ENCODE measurements around the gene PKP4. TPM values are rescaled to one million over a fixed set of nuclear protein-coding genes. Genes with fewer than 3 reads are reported as not detected.

PKP4 gene
- total and polyA plus RNA-seq, 4 donors: 21.5 to 96.4 (median 32.8) TPM

GRCh38 chr2:158616480-158617000, 159.8 kb downstream of the PKP4 start:
- WGBS, 2 donors: 86 to 92% methylated on average over 3 of the region's 3 CpGs
- no peak for TF ChIP-seq CTCF (IDR thresholded peaks at IDR 0.05; ENCODE audit: control extremely low read depth, extremely low read depth)
- Histone ChIP-seq H3K4me3 (no peak overlapping the region), H3K4me1 (ENCODE audit: control insufficient read depth in 5 of 5, insufficient read depth in 5 of 5, low read length in 5 of 5) (no peaks in the 10 kb centered on the region), H3K27me3 (ENCODE audit: control insufficient read depth in 3 of 3, insufficient read depth in 3 of 3, low read length in 2 of 3) (no peaks in the 10 kb centered on the region), H3K36me3 (ENCODE audit: control insufficient read depth in 4 of 4, insufficient read depth in 4 of 4, low read length in 4 of 4) (peaks cover 0 to 8% (median 5%) of the 10 kb centered on the region in 4 donors), H3K27ac (ENCODE audit: low read depth in 1 of 2, low read length in 1 of 2) (no peak overlapping the region), H3K9ac (ENCODE audit: insufficient read depth in 1 of 2, low read length in 2 of 2) (no peak overlapping the region), H3K9me3 (ENCODE audit: control insufficient read depth in 4 of 4, insufficient read depth in 3 of 4, low read length in 3 of 4) (no peaks in the 10 kb centered on the region)
- no peak for DNase-seq
- ATAC-seq (ENCODE audit: insufficient read depth, low FRiP score): no peak

GRCh38 chr2:158618891-158619490, 162.2 kb downstream of the PKP4 start:
- H3K27me3 ChIP-seq (ENCODE audit: control insufficient read depth in 3 of 3, insufficient read depth in 3 of 3, low read length in 2 of 3): no peaks in the 10 kb centered on the region
- no peaks in the 10 kb centered on the region for H3K4me1 ChIP-seq (ENCODE audit: control insufficient read depth in 5 of 5, insufficient read depth in 5 of 5, low read length in 5 of 5)
- H3K4me3 ChIP-seq: no peak overlapping the region
- no peak for DNase-seq
- 77 to 84% methylated on average over 4 of the region's 4 CpGs for WGBS, 2 donors
- no peak overlapping the region for H3K27ac ChIP-seq (ENCODE audit: low read depth in 1 of 2, low read length in 1 of 2)
- no peak overlapping the region for H3K9ac ChIP-seq (ENCODE audit: insufficient read depth in 1 of 2, low read length in 2 of 2)
- ATAC-seq (ENCODE audit: insufficient read depth, low FRiP score): no peak
- peaks cover 0 to 24% (median 13%) of the 10 kb centered on the region in 4 donors for H3K36me3 ChIP-seq (ENCODE audit: control insufficient read depth in 4 of 4, insufficient read depth in 4 of 4, low read length in 4 of 4)
- no peaks in the 10 kb centered on the region for H3K9me3 ChIP-seq (ENCODE audit: control insufficient read depth in 4 of 4, insufficient read depth in 3 of 4, low read length in 3 of 4)
- no peak for TF ChIP-seq CTCF (IDR thresholded peaks at IDR 0.05; ENCODE audit: control extremely low read depth, extremely low read depth)

GRCh38 chr2:158619496-158619895, 162.7 kb downstream of the PKP4 start:
- ATAC-seq (ENCODE audit: insufficient read depth, low FRiP score): no peak
- H3K9ac ChIP-seq (ENCODE audit: insufficient read depth in 1 of 2, low read length in 2 of 2): no peak overlapping the region
- 93 to 98% methylated on average over 2 of the region's 2 CpGs for WGBS, 2 donors

More at GRCh38 chr2:158619496-158619895, 162.7 kb downstream of the PKP4 start:
- Histone ChIP-seq H3K4me3 (no peak overlapping the region), H3K4me1 (ENCODE audit: control insufficient read depth in 5 of 5, insufficient read depth in 5 of 5, low read length in 5 of 5) (no peaks in the 10 kb centered on the region), H3K27ac (ENCODE audit: low read depth in 1 of 2, low read length in 1 of 2) (no peak overlapping the region), H3K27me3 (ENCODE audit: control insufficient read depth in 3 of 3, insufficient read depth in 3 of 3, low read length in 2 of 3) (no peaks in the 10 kb centered on the region), H3K9me3 (ENCODE audit: control insufficient read depth in 4 of 4, insufficient read depth in 3 of 4, low read length in 3 of 4) (no peaks in the 10 kb centered on the region), H3K36me3 (ENCODE audit: control insufficient read depth in 4 of 4, insufficient read depth in 4 of 4, low read length in 4 of 4) (peaks cover 0 to 24% (median 13%) of the 10 kb centered on the region in 4 donors)
- TF ChIP-seq CTCF (IDR thresholded peaks at IDR 0.05; ENCODE audit: control extremely low read depth, extremely low read depth): no peak
- no peak for DNase-seq
